HuH-7.5 (cell line): ENCODE measurements around the gene GADD45GIP1.
"Not testable (repeated sequence)": the region's sequence is repeated elsewhere in the genome, so short reads cannot be mapped to it uniquely, and the experiment has no call there.

Experiments used
- DNase-seq: peaks from one replicate; pipeline ENCODE4 v3.0.0; 2011; ENCODE audit warnings: low spot score

The GADD45GIP1 gene

GRCh38 chr19:12939975-12940423 is 17.0 kb downstream of the GADD45GIP1 start:
- no peak for DNase-seq

GRCh38 chr19:12938779-12939601 is 18.0 kb downstream of the GADD45GIP1 start:
- no peak for DNase-seq

DNA sequence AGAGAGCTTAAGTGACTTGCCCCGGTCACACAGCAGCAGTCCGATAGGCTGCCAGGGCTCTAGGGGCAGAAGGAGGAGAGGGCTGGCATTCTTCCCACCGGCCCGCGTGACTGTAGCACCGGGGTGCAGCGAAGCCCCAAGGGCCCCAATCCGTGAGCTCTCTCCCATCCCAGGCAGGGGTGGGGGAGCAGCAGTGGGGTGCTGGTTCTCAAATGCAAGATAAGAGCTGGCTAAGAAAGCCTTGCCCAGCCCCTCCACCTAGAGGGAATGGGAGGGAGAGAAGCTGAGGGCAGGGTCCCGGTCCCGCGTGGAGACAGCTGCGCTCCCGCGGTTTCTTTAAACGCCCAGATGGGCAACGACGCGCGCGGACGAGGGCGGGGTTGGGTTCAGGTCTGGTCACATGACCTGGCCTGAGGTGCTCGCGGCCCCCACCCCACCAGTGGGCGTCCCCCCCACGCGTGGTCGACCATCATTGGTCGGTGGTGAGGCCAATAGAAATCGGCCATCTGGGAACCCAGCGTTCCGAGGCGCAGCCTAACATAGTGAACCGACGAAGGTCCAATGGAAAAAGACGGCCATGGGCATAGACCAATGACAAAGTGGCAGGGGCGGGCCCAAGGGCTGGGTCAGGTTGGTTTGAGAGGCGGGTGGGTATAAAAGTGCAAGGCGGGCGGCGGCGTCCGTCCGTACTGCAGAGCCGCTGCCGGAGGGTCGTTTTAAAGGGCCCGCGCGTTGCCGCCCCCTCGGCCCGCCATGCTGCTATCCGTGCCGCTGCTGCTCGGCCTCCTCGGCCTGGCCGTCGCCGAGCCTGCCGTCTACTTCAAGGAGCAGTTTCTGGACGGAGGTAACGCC is 18.9 kb downstream of the GADD45GIP1 start, which contains the start of gene CALR:
Gene CALR, plus strand, starts transcription at position 683 of the 852 bp plus-strand sequence. Its CDS starts 71 bp downstream, at position 754.
- peak; percentile 99 for DNase-seq

DNA sequence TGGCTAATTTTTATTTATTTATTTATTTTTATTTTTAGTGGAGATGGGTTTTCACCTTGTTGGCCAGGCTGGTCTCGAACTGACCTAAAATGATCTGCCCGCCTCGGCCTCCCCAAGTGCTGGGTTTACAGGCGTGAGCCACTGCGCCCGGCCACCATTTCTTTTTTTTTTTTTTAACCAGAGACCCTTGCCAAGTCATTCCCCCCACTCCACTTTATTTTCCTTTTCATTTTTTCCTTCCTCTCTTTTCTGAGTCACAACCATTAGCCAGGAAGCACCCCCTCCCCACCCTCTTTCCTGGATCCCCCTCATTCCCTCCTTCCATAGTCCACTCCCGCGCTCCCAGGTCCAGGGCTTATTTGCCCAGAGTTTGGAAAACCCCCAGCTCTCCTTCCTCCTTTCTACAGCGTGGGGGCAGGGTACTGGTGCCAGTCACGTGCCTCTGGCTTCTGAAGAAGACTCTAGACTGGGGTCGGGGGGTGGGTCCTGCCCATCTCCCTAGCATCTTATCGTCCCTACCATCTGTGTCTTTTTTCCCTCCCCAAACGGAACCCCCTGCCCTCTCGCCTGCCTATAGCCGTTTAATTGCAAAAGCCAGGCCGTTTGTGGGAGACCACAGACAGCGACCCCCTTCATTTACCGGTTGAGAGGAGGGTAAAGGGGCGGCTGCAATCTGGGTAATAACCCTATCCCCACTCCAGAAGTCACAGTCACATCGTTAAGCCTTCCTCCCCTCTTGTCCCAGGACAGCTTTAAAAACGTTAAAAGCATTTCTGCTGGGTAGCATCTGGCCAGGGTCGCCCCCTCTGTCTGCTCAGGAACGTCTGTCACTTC is 19.7 kb downstream of the GADD45GIP1 start:
- DNase-seq: no peak

GRCh38 chr19:12936582-12936981 is 20.4 kb downstream of the GADD45GIP1 start:
- DNase-seq: no peak

GRCh38 chr19:12935071-12935470 is 22.0 kb downstream of the GADD45GIP1 start:
- no peak for DNase-seq

DNA sequence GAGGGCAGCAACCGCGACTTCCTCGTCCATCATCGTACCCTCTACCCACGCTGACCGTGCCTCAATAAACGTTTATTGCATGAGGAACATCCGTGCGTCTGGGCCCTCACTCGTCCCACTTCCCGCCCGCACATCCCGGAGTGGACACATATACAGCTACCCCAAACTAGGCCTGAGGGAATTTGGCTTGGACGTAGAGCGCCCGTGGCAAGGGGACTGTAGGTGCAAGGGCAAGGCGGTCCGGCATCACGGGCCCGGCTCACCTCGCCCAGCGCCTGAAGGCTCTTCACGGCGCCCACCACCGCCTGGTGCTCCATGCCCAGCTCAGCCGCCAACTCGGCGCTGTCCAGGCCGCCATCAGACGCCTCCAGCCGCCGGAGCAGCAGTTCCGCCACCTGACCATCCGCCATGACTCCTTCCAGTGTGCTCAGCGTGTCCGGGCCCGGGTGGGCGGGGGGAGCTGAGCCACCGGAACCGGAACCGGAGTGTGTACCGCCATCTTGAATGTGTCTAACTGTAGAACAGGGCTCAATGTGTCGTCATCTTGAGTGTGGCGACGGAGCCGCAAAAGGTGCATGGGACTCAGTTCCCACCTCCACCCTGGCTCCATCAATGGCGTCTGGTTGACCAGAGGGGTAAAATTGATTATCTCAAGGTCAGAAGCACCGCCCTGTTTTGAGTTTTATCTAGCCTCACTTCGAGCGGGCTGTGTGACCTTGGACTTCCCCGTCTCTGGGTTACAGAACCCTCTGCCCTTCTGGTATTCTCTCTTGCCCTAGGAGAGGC is 23.5 kb downstream of the GADD45GIP1 start, which contains the start of gene FARSA:
Gene FARSA, minus strand, starts transcription at position 425 of the 786 bp plus-strand sequence. Its CDS starts 15 bp downstream, at position 410.
- DNase-seq: peak; percentile 91

- DNase-seq: no peak
Observed at GRCh38 chr19:12932392-12933286, 24.4 kb downstream of the GADD45GIP1 start.

- DNase-seq: no peak
Observed at GRCh38 chr19:12930002-12930645, 26.9 kb downstream of the GADD45GIP1 start.

DNA sequence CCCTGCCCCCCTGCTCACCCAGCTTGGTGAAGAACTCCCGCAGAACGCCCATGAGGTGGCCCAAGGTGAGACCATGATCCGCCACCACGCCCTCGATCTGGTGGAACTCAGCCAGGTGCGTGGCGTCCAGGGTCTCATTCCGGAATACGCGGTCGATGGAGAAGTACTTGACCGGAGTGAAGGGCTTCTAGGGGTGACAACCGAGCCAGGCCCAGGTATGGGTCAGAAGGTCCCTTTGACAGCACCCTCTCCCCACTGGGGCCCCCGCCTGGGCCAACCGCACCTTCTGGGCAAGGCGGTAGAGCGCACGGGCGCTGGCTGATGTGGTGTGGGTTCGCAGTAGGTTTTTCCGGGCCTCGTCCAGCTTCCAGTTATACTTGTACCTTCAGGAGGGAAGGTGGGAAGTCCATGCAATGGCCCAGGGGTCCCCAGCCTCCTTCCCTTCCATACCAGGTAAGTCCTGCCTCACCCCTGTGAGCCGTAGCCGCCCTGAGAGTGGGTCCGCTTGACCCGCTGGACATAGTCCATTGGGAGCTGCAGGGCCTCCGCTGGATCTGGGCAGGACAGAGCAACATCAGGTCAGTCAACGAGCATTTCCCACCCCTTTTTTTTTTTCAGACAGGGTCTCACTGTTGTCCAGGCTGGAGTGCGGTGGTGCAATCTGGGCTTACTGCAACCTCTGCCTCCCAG is 32.3 kb downstream of the GADD45GIP1 start:
- DNase-seq: no peak

GRCh38 chr19:12922959-12923358 is 34.1 kb downstream of the GADD45GIP1 start:
- DNase-seq: no peak

GRCh38 chr19:12921047-12921446 is 36.0 kb downstream of the GADD45GIP1 start:
- no peak for DNase-seq

- no peak for DNase-seq
Observed at GRCh38 chr19:12918253-12918652, 38.8 kb downstream of the GADD45GIP1 start.

GRCh38 chr19:12915860-12916259 is 41.2 kb downstream of the GADD45GIP1 start:
- DNase-seq: not testable (repeated sequence)

DNA sequence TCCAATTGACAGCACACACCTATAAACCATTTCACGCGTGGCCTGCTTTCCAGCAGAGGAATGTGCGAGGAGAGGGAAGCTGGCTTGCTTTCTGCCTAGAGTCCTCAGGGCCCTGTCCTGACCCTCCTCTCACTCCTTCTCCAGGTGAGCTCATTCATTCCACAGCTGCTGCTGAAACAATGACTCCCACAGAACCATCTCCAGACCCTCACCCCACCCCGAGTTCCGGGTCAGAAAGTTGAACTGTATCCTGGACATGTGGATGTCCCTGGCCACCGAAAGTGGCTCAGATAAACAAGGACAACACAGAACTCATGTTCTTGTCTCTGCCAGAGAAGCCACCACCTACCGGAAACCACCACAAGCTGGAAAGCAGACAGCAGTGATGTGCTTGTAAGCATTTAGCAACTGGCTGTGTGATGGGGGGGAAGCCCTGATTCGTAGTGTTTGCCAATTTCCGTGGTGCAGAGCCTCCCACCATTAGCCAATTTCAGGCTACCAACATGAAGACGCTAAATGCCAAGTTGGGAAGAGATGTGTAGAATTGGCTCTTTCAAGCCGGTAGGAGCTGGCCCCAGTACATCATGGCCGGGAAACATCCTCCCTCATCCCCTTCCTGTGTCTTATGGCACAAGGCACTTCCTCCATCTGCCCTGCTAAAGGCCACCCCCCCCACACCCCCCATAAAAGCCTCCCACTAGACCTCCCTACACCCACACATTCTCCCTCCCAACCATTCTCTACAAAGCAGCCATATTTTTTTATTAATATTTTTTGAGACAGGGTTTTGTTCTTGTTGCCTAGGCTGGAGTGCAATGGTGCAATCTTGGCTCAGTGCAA is 43.0 kb downstream of the GADD45GIP1 start:
- DNase-seq: no peak

- DNase-seq: no peak
Observed at GRCh38 chr19:12913011-12913561, 43.9 kb downstream of the GADD45GIP1 start.

DNA sequence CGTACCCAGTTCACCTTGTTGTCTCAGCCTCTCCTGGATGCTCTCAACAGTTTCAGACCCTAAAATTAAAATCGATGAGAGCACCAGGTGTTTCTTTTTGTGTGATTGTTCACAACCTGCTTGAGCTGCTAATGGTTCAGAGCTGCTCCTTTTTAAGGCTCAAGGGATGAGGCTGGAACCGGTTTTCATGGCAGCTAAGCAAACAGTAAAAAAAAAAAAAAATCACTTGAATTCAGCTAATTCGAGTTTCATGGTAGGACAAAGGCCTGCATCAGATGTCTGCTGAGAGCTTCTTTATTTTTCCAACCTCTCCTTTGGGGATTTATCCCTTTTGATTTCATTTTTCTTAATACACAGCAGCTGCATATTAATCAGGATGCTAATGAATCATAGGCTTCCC is 44.5 kb downstream of the GADD45GIP1 start:
- DNase-seq: no peak

DNA sequence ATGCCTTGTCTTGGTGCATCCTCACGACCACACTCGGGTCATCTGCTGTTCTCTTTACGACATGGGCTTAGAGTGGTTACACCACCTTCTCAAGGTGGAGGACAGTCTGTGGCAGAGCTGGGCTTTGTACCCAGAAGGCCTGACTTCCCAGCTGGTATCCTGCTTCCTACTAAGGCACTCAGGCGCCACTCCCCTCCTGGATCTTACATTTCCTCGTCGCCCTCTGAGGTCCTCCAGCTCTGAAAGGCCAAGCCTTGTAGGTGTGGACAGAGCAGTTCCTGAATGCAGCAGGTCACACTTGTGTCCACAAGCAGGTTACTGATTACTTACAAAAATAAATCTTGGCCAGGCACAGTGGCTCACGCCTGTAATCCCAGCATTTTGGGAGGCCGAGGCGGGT is 49.9 kb downstream of the GADD45GIP1 start:
- no peak for DNase-seq
